Measurements from ENCODE around the gene CHD9NB.

GRCh38 chr16:53084141-53084541 lies 31.4 kb upstream of the CHD9NB start:
- no peak for TF ChIP-seq CTCF (IDR thresholded peaks at IDR 0.05)
- TF ChIP-seq POLR2A (IDR thresholded peaks at IDR 0.05) = no peak

Data from prostate gland (tissue), 2 donors.